AG04450 (cell line): Measurements from ENCODE around the gene BBS12. TPM values are rescaled to one million over a fixed set of nuclear protein-coding genes. Genes with fewer than 3 reads are reported as not detected.

Source experiments
- CTCF ChIA-PET: fragments of 300-600, 350-600 bp; formaldehyde crosslinking; extraction: SDS; loops from one replicate; lab custom pipeline; 2022; ENCODE audit warnings: antibody characterized with exemption, inconsistent platforms; lab: Charles Lee
- POLR2A ChIA-PET: fragments of 350-600 bp; formaldehyde crosslinking; extraction: SDS; loops from one replicate; lab custom pipeline; 2021; ENCODE audit warnings: antibody characterized with exemption, inconsistent platforms; lab: Yijun Ruan, JAX
- DNase-seq: peaks from one replicate; pipeline ENCODE4 v3.0.0-alpha.2; 2011; ENCODE audit warnings: low read depth, low spot score
- H3K27ac ChIP-seq: one replicate; pipeline ENCODE4 v1.5.1; 2012; ENCODE audit warnings: low read depth, low read length, control low read depth
- H3K27me3 ChIP-seq: one replicate; pipeline ENCODE4 v1.6.0; 2012; ENCODE audit warnings: low read length; ENCODE audit not compliant: control insufficient read depth, insufficient read depth
- H3K4me3 ChIP-seq: 2 replicates; pipeline ENCODE4 v1.5.1; 2011; ENCODE audit warnings: mild to moderate bottlenecking, low read depth, low read length, control low read depth
- H3K9me3 ChIP-seq: 2 replicates; pipeline ENCODE4 v1.5.1; 2012; ENCODE audit warnings: low read length; ENCODE audit not compliant: control insufficient read depth, insufficient read depth
- polyA plus RNA-seq: library from polyadenylated mRNA; depleted of rRNA; stranded (reverse); fragments of >200 nt; gene quantifications from 2 replicates; pipeline ENCODE4 v1.2.3, GENCODE V29; 2011
- TF ChIP-seq, protein P1 (sequence below): IDR thresholded peaks from 2 replicates; pipeline ENCODE4 v1.5.1; 2011; ENCODE audit warnings: low read depth, low read length, control low read depth, inconsistent platforms

Gene BBS12
- polyA plus RNA-seq, 1 experiment = 3.2 TPM

GRCh38 chr4:122739174-122739573 is 6.7 kb downstream of the BBS12 start:
- ChIA-PET POLR2A (no interaction called here), CTCF (interaction anchor here (0.5 to 1.2 kb wide), 7 partner anchors 18 to 191 kb away, joined by 3 to 6 read pairs (median 4); no protein-coding TSS in a partner anchor)
- Histone ChIP-seq H3K27me3 (no peaks in the 10 kb centered on the region), H3K27ac (peak overlapping the region; percentile 58), H3K4me3 (no peak overlapping the region), H3K9me3 (no peaks in the 10 kb centered on the region)
- peak; percentile 53 for DNase-seq
- TF ChIP-seq, protein P1, sequence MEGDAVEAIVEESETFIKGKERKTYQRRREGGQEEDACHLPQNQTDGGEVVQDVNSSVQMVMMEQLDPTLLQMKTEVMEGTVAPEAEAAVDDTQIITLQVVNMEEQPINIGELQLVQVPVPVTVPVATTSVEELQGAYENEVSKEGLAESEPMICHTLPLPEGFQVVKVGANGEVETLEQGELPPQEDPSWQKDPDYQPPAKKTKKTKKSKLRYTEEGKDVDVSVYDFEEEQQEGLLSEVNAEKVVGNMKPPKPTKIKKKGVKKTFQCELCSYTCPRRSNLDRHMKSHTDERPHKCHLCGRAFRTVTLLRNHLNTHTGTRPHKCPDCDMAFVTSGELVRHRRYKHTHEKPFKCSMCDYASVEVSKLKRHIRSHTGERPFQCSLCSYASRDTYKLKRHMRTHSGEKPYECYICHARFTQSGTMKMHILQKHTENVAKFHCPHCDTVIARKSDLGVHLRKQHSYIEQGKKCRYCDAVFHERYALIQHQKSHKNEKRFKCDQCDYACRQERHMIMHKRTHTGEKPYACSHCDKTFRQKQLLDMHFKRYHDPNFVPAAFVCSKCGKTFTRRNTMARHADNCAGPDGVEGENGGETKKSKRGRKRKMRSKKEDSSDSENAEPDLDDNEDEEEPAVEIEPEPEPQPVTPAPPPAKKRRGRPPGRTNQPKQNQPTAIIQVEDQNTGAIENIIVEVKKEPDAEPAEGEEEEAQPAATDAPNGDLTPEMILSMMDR = no peak

GRCh38 chr4:122742933-122743829 is 10.7 kb downstream of the BBS12 start:
- H3K4me3 ChIP-seq = no peak overlapping the region
- ChIA-PET CTCF (interaction anchor here (1.0 to 1.8 kb wide), 4 partner anchors 15 to 187 kb away, joined by 3 to 13 read pairs (median 7); no protein-coding TSS in a partner anchor), POLR2A (no interaction called here)
- H3K27me3 ChIP-seq = no peaks in the 10 kb centered on the region
- no peaks in the 10 kb centered on the region for H3K9me3 ChIP-seq
- no peak overlapping the region for H3K27ac ChIP-seq
- TF ChIP-seq, protein P1 = no peak
- DNase-seq = no peak

DNA sequence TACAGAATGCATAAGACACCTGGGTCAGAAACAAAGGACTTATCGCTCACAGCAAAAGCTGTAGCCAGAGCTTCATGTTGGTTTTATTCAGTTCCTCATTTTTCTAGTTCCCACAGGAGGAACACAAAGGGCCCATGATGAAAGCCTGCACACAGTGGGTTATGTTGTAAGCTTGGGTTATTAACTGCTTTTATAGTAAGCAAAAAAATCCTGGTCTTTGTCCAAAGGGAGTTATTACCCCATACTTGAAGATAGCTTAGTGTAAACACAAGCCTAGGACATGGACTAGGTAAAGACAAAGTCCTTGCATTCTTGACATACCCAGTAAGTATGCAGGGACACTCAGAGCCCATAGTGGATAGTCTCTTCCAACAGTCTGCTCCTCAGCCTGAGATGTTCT is 11.7 kb downstream of the BBS12 start:
- DNase-seq = no peak
- no peaks in the 10 kb centered on the region for H3K9me3 ChIP-seq
- H3K27ac ChIP-seq = no peak overlapping the region
- H3K27me3 ChIP-seq = no peaks in the 10 kb centered on the region
- TF ChIP-seq, protein P1 = no peak
- ChIA-PET CTCF (interaction anchor here (1.4 to 1.8 kb wide), 4 partner anchors 14 to 186 kb away, joined by 5 to 13 read pairs (median 11); no protein-coding TSS in a partner anchor), POLR2A (no interaction called here)
- H3K4me3 ChIP-seq = no peak overlapping the region

GRCh38 chr4:122746485-122746965 is 14.0 kb downstream of the BBS12 start:
- CTCF ChIA-PET = interaction anchor here (1.0 to 2.8 kb wide), 4 partner anchors 11 to 168 kb away, joined by 4 to 18 read pairs (median 8); no protein-coding TSS in a partner anchor
- Histone ChIP-seq H3K9me3 (no peaks in the 10 kb centered on the region), H3K27ac (no peak overlapping the region)

More at GRCh38 chr4:122746485-122746965, 14.0 kb downstream of the BBS12 start:
- TF ChIP-seq, protein P1 = no peak
- H3K27me3 ChIP-seq = no peaks in the 10 kb centered on the region
- DNase-seq = no peak
- H3K4me3 ChIP-seq = no peak overlapping the region
- POLR2A ChIA-PET = no interaction called here
